GM12878 (cell line): ENCODE results near the gene LCE1C. TPM values are rescaled to one million over a fixed set of nuclear protein-coding genes. Genes with fewer than 3 reads are reported as not detected.

ENCODE experiments used
- ATAC-seq: fragments of 200-7000 bp; cut with Tn5 transposase; 3 replicates; pipeline ENCODE4 v1.9.1; 2020; ENCODE audit warnings: mild to moderate bottlenecking, moderate library complexity
- BruUV-seq: library from RNA; stranded (reverse); fragments of 400-500 nt; replicated peaks from 2 replicates; lab custom pipeline; 2021; lab: Mats Ljungman, UMichigan
- CTCF ChIA-PET: fragments of 300-600 bp; sonication (Branson Sonifier 250); formaldehyde crosslinking; extraction: SDS; loops from one replicate; lab custom pipeline; 2021; ENCODE audit warnings: inconsistent platforms; lab: Yijun Ruan, JAX
- POLR2A ChIA-PET: fragments of 350-600 bp; formaldehyde crosslinking; extraction: SDS; loops from one replicate; lab custom pipeline; 2021; ENCODE audit warnings: inconsistent platforms; lab: Charles Lee
- RAD21 ChIA-PET: fragments of 300-600 bp; sonication (Branson Sonifier 250); formaldehyde crosslinking; loops from one replicate; lab custom pipeline; 2023; ENCODE audit warnings: antibody characterized with exemption; ENCODE audit not compliant: unreplicated experiment; lab: Charles Lee
- SMC1A ChIA-PET: fragments of 300-600 bp; sonication (Branson Sonifier 250); formaldehyde crosslinking; loops from one replicate; lab custom pipeline; 2023; ENCODE audit not compliant: unreplicated experiment, uncharacterized antibody; lab: Charles Lee
- DNase-seq: peaks from one replicate; pipeline ENCODE4 v3.0.0-alpha.2; 2011; ENCODE audit warnings: low read depth, low spot score
- FAIRE-seq: peaks from 3 replicates; lab custom pipeline; 2011; peaks lifted over from hg19 to GRCh38; lab: Jason Lieb, UNC
- H2AFZ ChIP-seq: 2 replicates; pipeline ENCODE4 v1.6.0; 2011; ENCODE audit warnings: low read depth, low read length, control low read depth; ENCODE audit not compliant: control insufficient read depth
- H3K27ac ChIP-seq: 2 replicates; pipeline ENCODE4 v1.5.1; 2011; ENCODE audit warnings: control low read depth; ENCODE audit not compliant: control insufficient read depth, insufficient read depth
- H3K27me3 ChIP-seq, 2 experiments: replicated peaks in 1 of 2; 2 replicates each; pipeline versions ENCODE4 v1.6.0 to v1.6.1; 2011; ENCODE audit warnings: low read length in 1 of 2; ENCODE audit not compliant: control insufficient read depth in 2 of 2, insufficient read depth in 2 of 2
- H3K36me3 ChIP-seq, 2 experiments: 2 replicates each; pipeline ENCODE4 v1.5.1; 2011; ENCODE audit warnings: low read length in 1 of 2; ENCODE audit not compliant: control insufficient read depth in 2 of 2, insufficient read depth in 2 of 2
- H3K4me1 ChIP-seq: 2 replicates; pipeline ENCODE4 v1.6.1; 2011; ENCODE audit warnings: mild to moderate bottlenecking, low read length, moderate library complexity, mixed read lengths; ENCODE audit not compliant: control insufficient read depth, insufficient read depth
- H3K4me2 ChIP-seq: 2 replicates; pipeline ENCODE4 v1.6.0; 2011; ENCODE audit warnings: control low read depth; ENCODE audit not compliant: control insufficient read depth, insufficient read depth
- H3K4me3 ChIP-seq: fragments of 200-600 bp; sonication (generic); 2 replicates; pipeline ENCODE4 v1.5.1; 2016
- H3K79me2 ChIP-seq: 2 replicates; pipeline ENCODE4 v1.6.0; 2011; ENCODE audit warnings: low read length; ENCODE audit not compliant: control insufficient read depth, insufficient read depth
- H3K9ac ChIP-seq: 2 replicates; pipeline ENCODE4 v1.8.0; 2011; ENCODE audit warnings: low read length, control low read depth, mixed read lengths; ENCODE audit not compliant: control insufficient read depth, insufficient read depth
- H3K9me3 ChIP-seq: replicated peaks from 3 replicates; pipeline ENCODE4 v1.5.1; 2011; ENCODE audit warnings: mild to moderate bottlenecking, low read length; ENCODE audit not compliant: control insufficient read depth, insufficient read depth
- H4K20me1 ChIP-seq: 2 replicates; pipeline ENCODE4 v1.6.0; 2011; ENCODE audit not compliant: control insufficient read depth, insufficient read depth
- BRCA1 ChIP-seq: IDR thresholded peaks from 2 replicates; pipeline ENCODE4 v1.6.1; 2011; ENCODE audit warnings: low read depth, low read length, improper control_type of control experiment
- CREM ChIP-seq: IDR thresholded peaks from 2 replicates; pipeline ENCODE4 v1.6.1; 2014; ENCODE audit warnings: antibody characterized with exemption, low read depth
- FOXK2 ChIP-seq: fragments of 450-650 bp; IDR thresholded peaks from 2 replicates; pipeline ENCODE4 v1.6.1; 2017; ENCODE audit warnings: mild to moderate bottlenecking, moderate library complexity
- HCFC1 ChIP-seq: fragments of 150-350 bp; IDR thresholded peaks from 2 replicates; pipeline ENCODE4 v1.6.1; 2014; ENCODE audit warnings: low read length
- HDGF ChIP-seq: fragments of 450-650 bp; IDR thresholded peaks from 2 replicates; pipeline ENCODE4 v1.6.1; 2016; ENCODE audit warnings: antibody characterized with exemption
- IRF5 ChIP-seq: fragments of 450-650 bp; IDR thresholded peaks from 2 replicates; pipeline ENCODE4 v1.6.1; 2017; ENCODE audit warnings: borderline replicate concordance
- LARP7 ChIP-seq: fragments of 450-650 bp; IDR thresholded peaks from 2 replicates; pipeline ENCODE4 v1.6.1; 2017; ENCODE audit warnings: mild to moderate bottlenecking
- MEF2A ChIP-seq: IDR thresholded peaks from 2 replicates; pipeline ENCODE4 v1.6.1; 2011; ENCODE audit warnings: low read depth, mild to moderate bottlenecking, low read length, moderate library complexity; ENCODE audit not compliant: insufficient read depth
- PBX3 ChIP-seq: IDR thresholded peaks from 2 replicates; pipeline ENCODE4 v1.6.1; 2011; ENCODE audit warnings: mild to moderate bottlenecking, low read depth, low read length, moderate library complexity; ENCODE audit not compliant: insufficient replicate concordance
- RBBP5 ChIP-seq: fragments of 200-600 bp; sonication (generic); conservative IDR thresholded peaks from 2 replicates; pipeline ENCODE4 v1.6.1; 2016
- USF2 ChIP-seq: IDR thresholded peaks from 2 replicates; pipeline ENCODE4 v1.6.1; 2011; ENCODE audit warnings: low read depth, low read length, improper control_type of control experiment, borderline replicate concordance
- ZBTB33 ChIP-seq: fragments of 450-650 bp; IDR thresholded peaks from 2 replicates; pipeline ENCODE4 v1.6.1; 2017; ENCODE audit warnings: mild to moderate bottlenecking
- ZNF687 ChIP-seq: fragments of 450-650 bp; IDR thresholded peaks from 2 replicates; pipeline ENCODE4 v1.6.1; 2017; ENCODE audit warnings: mild to moderate bottlenecking, moderate library complexity
- WGBS: methylation state at CpG from one replicate; pipeline ENCODE4 v1.1.6; 2016; ENCODE audit warnings: low lambda C conversion rate; ENCODE audit not compliant: insufficient replicate concordance, insufficient coverage; ENCODE audit errors: missing lambda C conversion rate; 5-methylcytosine and 5-hydroxymethylcytosine counted together
- in situ Hi-C: fragments of 300-500 bp; cut with MboI; formaldehyde crosslinking; loops from 9 replicates; pipeline ENCODE4 v1.14.3; 2018; ENCODE audit warnings: mixed read lengths
- intact Hi-C: fragments of 100-400 bp; cut with micrococcal nuclease; formaldehyde crosslinking; loops from one replicate; pipeline ENCODE4 v1.14.2; 2022; ENCODE audit not compliant: unreplicated experiment
- polyA plus RNA-seq, 11 experiments: library from polyadenylated mRNA; depleted of rRNA in 4 of 11; unstranded in 6 of 11; stranded (reverse) in 5 of 11; fragments of >200 nt; fragmentation: Nextera tagmentation in 4 of 11; fragmentation: Illumina TruSeq in 1 of 11; extraction: Ambion mirVana in 4 of 11; extraction: Trizol in 1 of 11; gene quantifications; 1 replicate in 1 of 11; 2 replicates in 10 of 11; pipeline versions ENCODE4 v1.2.1 to v1.2.3, GENCODE V29; 2011 to 2016; ENCODE audit warnings: inconsistent platforms in 2 of 11, missing spikeins in 2 of 11, low read depth in 1 of 11
- total RNA-seq, 4 experiments: library from RNA; depleted of rRNA in 3 of 4; stranded (reverse); fragments of >200 nt in 3 of 4; fragmentation: Illumina TruSeq in 1 of 4; extraction: Trizol in 1 of 4; gene quantifications; 2 replicates each; pipeline versions ENCODE4 v1.2.1 to v1.2.3, GENCODE V29; 2013 to 2021

LCE1C gene
- total and polyA plus RNA-seq, 10 of the 15 experiments (the other 5 are each of a cell fraction or from before 2014, with no cell fraction given), result 0.15 to 4.1 (median 1.4) TPM; not detected in 4

GRCh38 chr1:152796421-152796820 is 10.0 kb downstream of the LCE1C start, which contains the start of gene LCE1D (continued):
- TF ChIP-seq ZNF687 (no peak), FOXK2 (no peak), HDGF (no peak), PBX3 (no peak)

GRCh38 chr1:152795686-152796085 is 10.8 kb downstream of the LCE1C start:
- no peak for FAIRE-seq
- Histone ChIP-seq H4K20me1 (no peaks in the 10 kb centered on the region), H3K36me3 (no peaks in the 10 kb centered on the region), H3K9ac (no peak overlapping the region), H3K4me1 (no peaks in the 10 kb centered on the region), H3K27ac (no peak overlapping the region), H2AFZ (no peak overlapping the region), H3K4me3 (no peak overlapping the region), H3K4me2 (no peak overlapping the region), H3K9me3 (no peaks in the 10 kb centered on the region), H3K27me3 (no peaks in the 10 kb centered on the region), H3K79me2 (no peaks in the 10 kb centered on the region)
- ChIA-PET SMC1A (no interaction called here), RAD21 (no interaction called here), POLR2A (no interaction called here), CTCF (no interaction called here)
- no peak for DNase-seq
- no CpG with 5 or more reads among the region's 4 CpGs for WGBS
- in situ Hi-C loops (no loop called here), intact Hi-C loops (no loop called here)
- ATAC-seq, result no peak
- BruUV-seq, result no TSS peak
- TF ChIP-seq BRCA1 (no peak), HCFC1 (no peak), USF2 (no peak), LARP7 (no peak), ZBTB33 (no peak), RBBP5 (no peak), MEF2A (no peak), IRF5 (no peak), CREM (no peak)
